Panc1 (cell line): ENCODE results near the gene ZNF784.

Experiments used
- CTCF ChIP-seq: fragments of 450-650 bp; IDR thresholded peaks from 2 replicates; pipeline ENCODE4 v1.5.1; 2017; ENCODE audit warnings: mild to moderate bottlenecking
- REST ChIP-seq, 2 experiments: IDR thresholded peaks; 2 replicates each; pipeline ENCODE4 v1.6.1; 2011 to 2012; ENCODE audit warnings: low read depth in 2 of 2, control low read depth in 1 of 2, low read length in 1 of 2, mild to moderate bottlenecking in 1 of 2, moderate library complexity in 1 of 2; ENCODE audit not compliant: insufficient read depth in 1 of 2

GRCh38 chr19:55645512-55645881 lies 21.1 kb upstream of the ZNF784 start:
- TF ChIP-seq CTCF, result no peak
- no peak for TF ChIP-seq REST (IDR thresholded peaks at IDR 0.05; ENCODE audit: insufficient read depth in 1 of 2, low read depth in 2 of 2, low read length in 1 of 2)
